GM20000 (cell line): ENCODE data around the gene DIP2C.

Source experiments
- DNase-seq: peaks from one replicate; pipeline ENCODE4 v3.0.0; 2012; ENCODE audit warnings: low spot score
- TF ChIP-seq, protein P1 (sequence below): IDR thresholded peaks from 2 replicates; pipeline ENCODE4 v1.5.1; 2012; ENCODE audit warnings: mild to moderate bottlenecking, control low read depth; ENCODE audit errors: extremely low read depth, missing control alignments

Gene DIP2C

DNA sequence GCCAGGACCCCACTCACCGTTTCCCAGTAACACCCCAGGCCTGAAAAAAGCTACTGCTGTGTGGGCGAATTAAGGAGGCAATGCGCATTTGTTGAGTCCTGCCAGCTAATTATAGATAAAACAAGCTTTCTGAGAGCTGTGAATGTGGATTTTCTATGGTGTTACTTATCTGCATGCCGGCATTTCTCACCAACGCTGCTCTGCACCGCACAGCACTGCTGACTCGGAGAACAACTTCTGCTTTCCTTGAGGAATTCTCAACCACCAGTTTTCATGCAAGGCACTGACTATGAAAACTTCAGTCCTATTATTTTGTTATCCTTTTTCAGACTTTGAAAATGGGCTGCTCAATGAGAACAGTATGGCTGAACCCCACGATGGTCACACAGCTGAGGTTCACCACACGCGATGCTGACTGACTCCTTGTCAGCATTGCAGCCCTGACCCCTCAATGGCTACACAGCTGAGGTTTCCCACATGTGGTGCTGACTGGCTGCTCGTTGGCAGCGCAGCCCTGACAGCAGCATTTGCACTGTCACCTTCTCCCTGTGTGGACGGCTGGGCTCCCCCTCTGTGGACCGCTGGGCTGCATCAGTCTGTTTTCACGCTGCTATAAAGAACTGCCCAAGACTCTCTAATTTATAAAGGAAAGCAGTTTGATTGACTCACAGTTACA is 190.6 kb downstream of the DIP2C start:
- TF ChIP-seq, protein P1, sequence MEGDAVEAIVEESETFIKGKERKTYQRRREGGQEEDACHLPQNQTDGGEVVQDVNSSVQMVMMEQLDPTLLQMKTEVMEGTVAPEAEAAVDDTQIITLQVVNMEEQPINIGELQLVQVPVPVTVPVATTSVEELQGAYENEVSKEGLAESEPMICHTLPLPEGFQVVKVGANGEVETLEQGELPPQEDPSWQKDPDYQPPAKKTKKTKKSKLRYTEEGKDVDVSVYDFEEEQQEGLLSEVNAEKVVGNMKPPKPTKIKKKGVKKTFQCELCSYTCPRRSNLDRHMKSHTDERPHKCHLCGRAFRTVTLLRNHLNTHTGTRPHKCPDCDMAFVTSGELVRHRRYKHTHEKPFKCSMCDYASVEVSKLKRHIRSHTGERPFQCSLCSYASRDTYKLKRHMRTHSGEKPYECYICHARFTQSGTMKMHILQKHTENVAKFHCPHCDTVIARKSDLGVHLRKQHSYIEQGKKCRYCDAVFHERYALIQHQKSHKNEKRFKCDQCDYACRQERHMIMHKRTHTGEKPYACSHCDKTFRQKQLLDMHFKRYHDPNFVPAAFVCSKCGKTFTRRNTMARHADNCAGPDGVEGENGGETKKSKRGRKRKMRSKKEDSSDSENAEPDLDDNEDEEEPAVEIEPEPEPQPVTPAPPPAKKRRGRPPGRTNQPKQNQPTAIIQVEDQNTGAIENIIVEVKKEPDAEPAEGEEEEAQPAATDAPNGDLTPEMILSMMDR = no peak
- no peak for DNase-seq

DNA sequence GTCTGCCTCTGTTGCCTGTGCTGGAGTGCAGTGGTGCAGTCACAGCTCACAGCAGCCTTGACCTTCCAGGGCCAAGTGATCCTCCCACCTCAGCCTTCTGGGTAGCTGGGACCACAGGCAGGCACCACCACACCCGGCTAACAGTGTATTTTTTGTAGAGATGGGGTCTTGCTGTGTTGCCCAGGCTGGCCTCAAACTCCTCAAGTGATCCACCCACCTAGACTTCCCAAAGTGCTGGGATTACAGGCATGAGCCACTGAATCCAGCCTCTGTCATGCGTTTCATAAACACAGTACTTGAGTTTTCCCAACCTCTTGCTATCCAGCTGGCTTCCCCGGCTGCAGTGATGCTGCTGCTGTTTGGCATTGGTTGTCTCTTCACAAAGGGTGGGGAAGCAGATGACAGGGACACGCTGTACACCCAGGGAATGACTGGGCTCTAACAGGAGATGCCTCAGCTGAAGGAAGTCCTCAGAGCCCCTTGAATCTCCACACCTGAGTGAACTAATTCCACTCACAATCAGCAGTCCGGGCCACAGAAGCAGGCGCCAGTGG is 191.5 kb downstream of the DIP2C start:
- DNase-seq = no peak
- TF ChIP-seq, protein P1 = no peak

DNA sequence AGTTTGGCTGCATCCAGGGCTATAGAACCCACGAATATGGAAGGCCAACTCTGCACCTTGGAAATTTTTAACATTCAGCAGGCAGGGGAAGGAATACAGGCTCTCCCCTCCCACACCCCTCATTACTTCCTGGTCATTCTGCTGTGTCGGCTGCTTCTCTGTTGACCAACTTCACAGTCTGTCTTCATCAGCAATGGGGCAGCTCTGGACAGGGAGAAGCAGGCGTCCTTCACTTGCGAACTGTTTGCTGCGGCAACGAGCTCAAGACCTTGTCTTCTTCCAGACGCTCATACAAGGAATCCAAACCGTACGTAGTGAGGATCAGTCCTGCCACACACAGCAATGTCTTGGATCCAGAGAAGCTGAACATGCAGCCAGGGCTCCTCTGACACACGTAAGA is 192.2 kb downstream of the DIP2C start:
- TF ChIP-seq, protein P1 = no peak
- no peak for DNase-seq

DNA sequence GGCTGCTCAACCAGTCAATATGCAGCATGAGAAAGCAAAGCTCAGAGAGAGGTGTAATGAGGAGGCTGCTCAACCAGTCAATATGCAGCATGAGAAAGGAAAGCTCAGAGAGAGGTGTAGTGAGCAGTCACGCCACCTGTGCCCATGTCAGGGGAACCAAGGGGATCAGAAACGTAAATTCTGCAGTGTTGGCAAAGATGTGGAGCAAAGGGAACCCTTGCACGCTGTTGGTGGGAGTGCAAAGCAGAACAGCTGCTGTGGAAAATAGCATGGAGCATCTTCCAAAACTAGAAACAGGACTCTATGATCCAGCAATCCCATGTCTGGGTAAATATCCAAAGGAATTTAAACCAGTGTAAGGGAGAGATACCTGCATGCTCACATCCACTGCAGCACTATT is 194.9 kb downstream of the DIP2C start:
- DNase-seq = no peak
- TF ChIP-seq, protein P1 = no peak

DNA sequence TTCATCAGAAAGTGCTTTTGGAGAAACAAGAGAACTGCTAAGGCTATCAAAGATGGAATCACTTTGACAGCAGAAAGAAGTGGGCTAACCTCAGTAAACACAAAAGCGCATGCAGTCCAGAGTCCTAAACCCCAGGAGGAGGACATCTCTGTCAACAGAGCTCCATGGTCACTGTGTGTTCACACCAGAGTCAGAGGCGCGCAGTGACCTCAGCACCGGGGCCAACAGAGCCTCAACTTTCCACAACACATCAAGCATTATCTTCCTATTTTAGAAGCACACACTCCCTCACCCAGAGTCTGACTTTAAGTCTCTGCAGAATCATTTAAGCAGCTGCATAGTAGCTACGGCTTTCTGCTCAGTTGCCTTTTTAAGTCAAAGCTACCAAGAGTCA is 195.3 kb downstream of the DIP2C start:
- DNase-seq = no peak
- TF ChIP-seq, protein P1 = no peak

DNA sequence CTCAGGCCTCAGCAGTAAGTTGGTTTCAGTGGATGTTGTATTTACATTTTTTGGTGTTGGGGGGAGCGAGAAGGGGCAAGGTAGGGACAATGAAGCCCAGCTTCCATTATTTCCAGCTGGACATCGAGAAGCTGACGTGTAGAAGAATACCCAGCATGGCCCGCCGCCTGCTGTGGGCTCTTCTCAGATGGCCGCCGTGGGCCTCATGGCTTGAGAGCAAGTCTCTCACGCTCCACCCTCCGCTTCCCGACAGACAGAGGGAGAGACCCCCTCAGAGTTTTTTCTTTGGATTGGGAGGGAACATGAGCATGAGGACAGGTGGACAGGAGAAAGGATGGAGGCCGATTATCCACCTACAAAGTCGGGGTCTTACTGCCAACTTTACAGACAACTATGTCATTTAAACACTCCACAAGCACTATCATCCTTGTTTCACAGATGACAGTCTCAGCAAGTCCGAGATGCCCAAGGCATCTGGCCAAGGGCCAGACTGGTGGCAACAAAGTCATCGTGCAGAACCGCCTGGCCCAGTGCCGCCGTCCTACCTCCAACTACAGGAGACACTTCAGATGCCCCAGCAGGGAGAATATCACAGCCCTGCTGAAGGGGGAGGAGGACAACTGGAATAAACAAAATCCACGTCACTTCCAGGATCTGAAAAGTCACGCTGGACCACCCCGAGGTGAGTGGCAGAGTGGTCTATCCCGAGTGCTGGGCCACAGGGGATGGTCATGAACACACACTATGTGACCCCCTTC is 195.9 kb downstream of the DIP2C start:
- TF ChIP-seq, protein P1 = no peak
- no peak for DNase-seq

DNA sequence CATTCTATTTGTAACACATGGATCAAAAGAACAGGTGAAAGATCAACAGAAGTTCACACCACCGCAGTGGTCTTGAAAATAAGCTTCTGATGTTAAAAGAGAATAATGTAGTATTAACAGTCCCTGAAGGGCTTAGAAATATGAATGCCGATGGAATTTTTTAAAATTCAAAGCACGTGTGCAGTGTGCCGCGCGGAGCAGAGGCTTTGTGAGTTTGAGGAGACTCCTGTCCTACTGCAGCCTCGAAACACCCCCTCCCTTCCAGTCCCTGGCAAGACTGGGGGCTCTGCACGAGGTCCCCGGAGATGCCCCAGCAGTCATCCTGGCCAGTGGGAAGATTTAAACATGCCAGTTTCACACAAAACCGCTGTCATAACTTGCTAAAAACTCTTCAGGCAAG is 196.6 kb downstream of the DIP2C start:
- TF ChIP-seq, protein P1 = no peak
- no peak for DNase-seq
